Fibroblast of the aortic adventitia (primary cell): Measurements from ENCODE around the gene ENPEP. TPM values are rescaled to one million over a fixed set of nuclear protein-coding genes. Genes with fewer than 3 reads are reported as not detected.

Experiments
- DNase-seq: peaks from one replicate; pipeline ENCODE4 v3.0.0-alpha.2; 2010; ENCODE audit warnings: low read depth
- H3K4me3 ChIP-seq: 2 replicates; pipeline ENCODE4 v1.5.1; 2011; ENCODE audit warnings: low read depth, mild to moderate bottlenecking, control low read depth, low read length, moderate library complexity
- total RNA-seq: library from RNA; depleted of rRNA; stranded (reverse); fragments of >200 nt; gene quantifications from 2 replicates; pipeline ENCODE4 v1.2.3, GENCODE V29; 2012; ENCODE audit warnings: low replicate concordance
- TF ChIP-seq, protein P1 (sequence below): IDR thresholded peaks from 2 replicates; pipeline ENCODE4 v1.5.1; 2011; ENCODE audit warnings: mild to moderate bottlenecking, low read length, control low read depth, inconsistent platforms; ENCODE audit not compliant: insufficient read depth

The ENPEP gene
- total RNA-seq, 1 donor: 0.54 TPM

DNA sequence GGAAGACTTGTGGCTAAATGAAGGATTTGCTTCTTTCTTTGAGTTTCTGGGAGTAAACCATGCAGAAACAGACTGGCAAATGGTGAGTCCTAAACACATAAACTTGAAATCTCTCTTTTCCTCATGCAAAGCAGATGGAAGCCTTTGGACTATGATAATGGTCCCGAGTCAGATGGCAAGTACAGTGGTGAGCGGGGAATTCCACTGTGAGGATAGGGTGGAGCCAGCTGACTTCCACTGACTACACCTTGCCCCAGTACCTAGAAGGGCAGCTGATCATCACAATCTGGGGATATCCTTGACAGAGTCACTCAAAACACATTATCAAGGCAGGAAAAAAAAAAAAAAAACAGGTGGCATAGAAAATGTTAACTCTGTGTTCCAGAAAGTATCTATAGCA is 34.3 kb downstream of the ENPEP start:
- DNase-seq: no peak
- TF ChIP-seq, protein P1, sequence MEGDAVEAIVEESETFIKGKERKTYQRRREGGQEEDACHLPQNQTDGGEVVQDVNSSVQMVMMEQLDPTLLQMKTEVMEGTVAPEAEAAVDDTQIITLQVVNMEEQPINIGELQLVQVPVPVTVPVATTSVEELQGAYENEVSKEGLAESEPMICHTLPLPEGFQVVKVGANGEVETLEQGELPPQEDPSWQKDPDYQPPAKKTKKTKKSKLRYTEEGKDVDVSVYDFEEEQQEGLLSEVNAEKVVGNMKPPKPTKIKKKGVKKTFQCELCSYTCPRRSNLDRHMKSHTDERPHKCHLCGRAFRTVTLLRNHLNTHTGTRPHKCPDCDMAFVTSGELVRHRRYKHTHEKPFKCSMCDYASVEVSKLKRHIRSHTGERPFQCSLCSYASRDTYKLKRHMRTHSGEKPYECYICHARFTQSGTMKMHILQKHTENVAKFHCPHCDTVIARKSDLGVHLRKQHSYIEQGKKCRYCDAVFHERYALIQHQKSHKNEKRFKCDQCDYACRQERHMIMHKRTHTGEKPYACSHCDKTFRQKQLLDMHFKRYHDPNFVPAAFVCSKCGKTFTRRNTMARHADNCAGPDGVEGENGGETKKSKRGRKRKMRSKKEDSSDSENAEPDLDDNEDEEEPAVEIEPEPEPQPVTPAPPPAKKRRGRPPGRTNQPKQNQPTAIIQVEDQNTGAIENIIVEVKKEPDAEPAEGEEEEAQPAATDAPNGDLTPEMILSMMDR: no peak
- no peak overlapping the region for H3K4me3 ChIP-seq

DNA sequence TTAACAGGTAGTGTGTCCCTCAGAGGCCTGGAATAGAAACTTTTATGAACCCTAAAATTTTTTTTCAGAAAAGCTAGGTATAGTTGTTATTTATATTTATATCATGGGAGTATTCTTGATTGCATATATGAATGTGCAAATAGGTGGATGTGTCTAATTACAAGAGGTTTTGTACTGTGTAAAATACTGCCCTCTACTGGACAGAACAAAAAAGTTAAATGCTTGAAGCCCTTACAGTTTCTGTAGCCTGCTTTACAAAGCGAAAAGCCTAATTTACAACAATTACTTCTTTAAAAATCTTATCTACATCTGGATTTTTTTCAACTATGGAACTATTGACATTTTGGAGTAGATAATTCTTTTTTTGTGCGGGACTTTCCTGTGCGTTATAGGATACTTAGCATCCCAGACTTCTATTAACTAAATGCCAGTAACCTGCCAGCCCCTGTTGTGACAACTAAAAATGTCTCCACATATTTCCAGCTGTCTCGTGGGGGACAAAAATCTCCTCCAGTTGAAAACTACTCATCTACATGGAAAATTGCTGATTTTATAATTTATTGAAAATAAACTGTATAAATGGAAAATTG is 35.1 kb downstream of the ENPEP start:
- no peak overlapping the region for H3K4me3 ChIP-seq
- TF ChIP-seq, protein P1: peak; percentile 58
- DNase-seq: peak; percentile 81

- TF ChIP-seq, protein P1: no peak
- H3K4me3 ChIP-seq: no peak overlapping the region
- no peak for DNase-seq
Observed at GRCh38 chr4:110512901-110513300, 36.9 kb downstream of the ENPEP start.

GRCh38 chr4:110514889-110515479 is 39.0 kb downstream of the ENPEP start:
- TF ChIP-seq, protein P1: peak; percentile 70
- H3K4me3 ChIP-seq: no peak overlapping the region
- DNase-seq: peak; percentile 63

DNA sequence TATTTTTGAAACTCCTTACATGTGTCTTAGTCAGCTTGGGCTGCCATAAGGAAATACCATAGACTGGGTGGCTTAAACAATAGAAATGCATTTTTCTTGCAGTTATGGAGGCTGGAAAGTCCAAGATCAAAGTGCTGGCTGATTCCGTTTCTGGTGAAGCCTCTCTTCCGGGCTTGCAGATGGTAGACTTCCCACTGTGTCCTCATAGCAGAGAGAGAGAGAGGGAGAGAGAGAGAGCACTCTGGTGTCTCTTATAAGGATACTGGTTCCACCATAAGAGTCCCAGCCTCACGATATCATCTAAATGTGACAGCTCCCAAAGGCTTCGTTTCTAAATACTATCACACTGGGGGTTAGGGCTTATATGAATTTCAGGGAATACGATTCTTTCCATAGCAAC is 39.7 kb downstream of the ENPEP start:
- TF ChIP-seq, protein P1: no peak
- peak overlapping the region; percentile 74 for H3K4me3 ChIP-seq
- peak; percentile 30 for DNase-seq

GRCh38 chr4:110516106-110516922 is 40.4 kb downstream of the ENPEP start:
- peak overlapping the region; percentile 74 for H3K4me3 ChIP-seq
- peak; percentile 78 for DNase-seq
- TF ChIP-seq, protein P1: peak; percentile 87
